WTC11 (cell line): ENCODE measurements around the gene CDH13.

ENCODE experiments used
- CTCF ChIP-seq: fragments of 200-600 bp; IDR thresholded peaks from 2 replicates; pipeline ENCODE4 v1.8.0; 2022; ENCODE audit warnings: antibody characterized with exemption
- E2F5 ChIP-seq: sonication (generic); formaldehyde crosslinking; IDR thresholded peaks from 2 replicates; pipeline ENCODE4 v1.8.1; 2022; ENCODE audit warnings: mild to moderate bottlenecking, moderate library complexity, missing genetic modification reagents
- ESRRA ChIP-seq: sonication (generic); formaldehyde crosslinking; IDR thresholded peaks from 2 replicates; pipeline ENCODE4 v1.8.1; 2022; ENCODE audit warnings: mild to moderate bottlenecking, missing genetic modification reagents, borderline replicate concordance
- NFYB ChIP-seq: sonication (generic); formaldehyde crosslinking; conservative IDR thresholded peaks from 2 replicates; pipeline ENCODE4 v1.8.0; 2022; ENCODE audit warnings: low read depth, missing genetic modification reagents
- NR1H2 ChIP-seq: sonication (generic); formaldehyde crosslinking; IDR thresholded peaks from 2 replicates; pipeline ENCODE4 v1.9.0; 2021; ENCODE audit warnings: mild to moderate bottlenecking, moderate library complexity, missing genetic modification reagents

DNA sequence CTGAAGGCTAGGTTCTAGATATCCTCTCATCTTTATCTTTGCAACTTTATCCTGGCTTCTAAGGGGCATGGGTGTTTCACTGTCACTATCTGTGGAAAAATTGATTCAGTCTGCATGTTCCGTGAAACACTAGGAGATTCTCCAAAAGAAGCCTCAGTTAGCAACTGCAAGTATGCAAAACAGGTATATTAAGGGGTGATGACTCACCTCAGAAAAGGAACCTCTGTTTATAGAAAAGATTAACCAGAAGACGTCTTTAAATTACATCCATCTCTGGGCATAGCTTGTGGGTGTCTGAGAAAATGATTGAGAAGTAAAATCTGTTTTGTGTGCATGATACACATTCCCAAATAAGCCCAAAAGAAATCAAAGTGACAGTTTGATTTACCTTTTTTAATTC, 827.2 kb downstream of the CDH13 start:
- no peak for TF ChIP-seq CTCF
- no peak for TF ChIP-seq NR1H2 (CRISPR knock-in tag)
- no peak for TF ChIP-seq E2F5
- TF ChIP-seq ESRRA (CRISPR knock-in tag): no peak
- TF ChIP-seq NFYB (CRISPR knock-in tag): no peak
